ENCODE results near the gene CCDC88A. TPM values are rescaled to one million over a fixed set of nuclear protein-coding genes. Genes with fewer than 3 reads are reported as not detected.

The CCDC88A gene
- total RNA-seq, 1 donor from 2014 or later: 21.7 TPM

DNA sequence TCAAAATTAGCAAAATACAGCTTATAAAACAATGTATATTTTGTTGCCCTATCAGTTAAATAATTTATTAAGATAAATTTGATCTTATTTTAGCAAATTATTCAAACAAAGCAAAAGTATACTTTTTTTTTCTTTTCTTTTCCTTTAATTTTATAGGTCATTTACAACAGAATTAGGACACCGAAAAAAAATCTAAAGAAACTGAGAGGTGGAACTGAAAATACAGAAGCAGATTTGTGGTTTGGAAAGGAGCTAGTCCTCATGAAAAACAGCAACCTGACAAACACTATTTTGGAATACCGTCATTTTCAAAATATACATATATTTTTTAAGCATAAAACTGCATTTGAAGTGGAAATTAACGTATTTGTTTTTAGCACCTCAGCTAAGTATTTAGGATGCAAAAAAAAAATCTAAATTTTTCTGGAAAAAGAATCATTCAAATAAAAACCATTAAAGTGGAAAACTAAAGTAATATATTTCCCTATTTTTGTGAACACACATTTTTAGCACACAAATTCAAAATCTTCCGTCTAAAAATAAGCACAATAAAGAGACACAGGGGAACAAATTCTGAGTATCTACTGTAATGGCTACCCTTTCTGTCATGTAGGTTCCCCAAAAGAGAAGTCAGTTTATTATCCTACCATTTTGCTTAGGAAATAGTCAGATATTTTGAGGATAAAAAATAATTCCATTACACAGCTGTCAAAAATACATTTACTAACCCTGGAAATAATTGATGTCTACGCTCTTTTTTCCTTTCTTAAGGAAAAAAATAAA lies 2.7 kb downstream of the CCDC88A start:
- Histone ChIP-seq H3K27ac (replicated peaks) (no peak overlapping the region), H3K4me1 (peaks cover 36% of the 10 kb centered on the region), H3K4me3 (peak overlapping the region; percentile 82), H3K9me3 (replicated peaks) (no peaks in the 10 kb centered on the region), H3K36me3 (peaks cover 10% of the 10 kb centered on the region), H3K27me3 (ENCODE audit: low read depth) (no peaks in the 10 kb centered on the region)
- intact Hi-C loops (cut with micrococcal nuclease): no loop called here
- no peak for DNase-seq
- TF ChIP-seq, protein P1, sequence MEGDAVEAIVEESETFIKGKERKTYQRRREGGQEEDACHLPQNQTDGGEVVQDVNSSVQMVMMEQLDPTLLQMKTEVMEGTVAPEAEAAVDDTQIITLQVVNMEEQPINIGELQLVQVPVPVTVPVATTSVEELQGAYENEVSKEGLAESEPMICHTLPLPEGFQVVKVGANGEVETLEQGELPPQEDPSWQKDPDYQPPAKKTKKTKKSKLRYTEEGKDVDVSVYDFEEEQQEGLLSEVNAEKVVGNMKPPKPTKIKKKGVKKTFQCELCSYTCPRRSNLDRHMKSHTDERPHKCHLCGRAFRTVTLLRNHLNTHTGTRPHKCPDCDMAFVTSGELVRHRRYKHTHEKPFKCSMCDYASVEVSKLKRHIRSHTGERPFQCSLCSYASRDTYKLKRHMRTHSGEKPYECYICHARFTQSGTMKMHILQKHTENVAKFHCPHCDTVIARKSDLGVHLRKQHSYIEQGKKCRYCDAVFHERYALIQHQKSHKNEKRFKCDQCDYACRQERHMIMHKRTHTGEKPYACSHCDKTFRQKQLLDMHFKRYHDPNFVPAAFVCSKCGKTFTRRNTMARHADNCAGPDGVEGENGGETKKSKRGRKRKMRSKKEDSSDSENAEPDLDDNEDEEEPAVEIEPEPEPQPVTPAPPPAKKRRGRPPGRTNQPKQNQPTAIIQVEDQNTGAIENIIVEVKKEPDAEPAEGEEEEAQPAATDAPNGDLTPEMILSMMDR (IDR thresholded peaks at IDR 0.05; ENCODE audit: borderline replicate concordance): no peak

DNA sequence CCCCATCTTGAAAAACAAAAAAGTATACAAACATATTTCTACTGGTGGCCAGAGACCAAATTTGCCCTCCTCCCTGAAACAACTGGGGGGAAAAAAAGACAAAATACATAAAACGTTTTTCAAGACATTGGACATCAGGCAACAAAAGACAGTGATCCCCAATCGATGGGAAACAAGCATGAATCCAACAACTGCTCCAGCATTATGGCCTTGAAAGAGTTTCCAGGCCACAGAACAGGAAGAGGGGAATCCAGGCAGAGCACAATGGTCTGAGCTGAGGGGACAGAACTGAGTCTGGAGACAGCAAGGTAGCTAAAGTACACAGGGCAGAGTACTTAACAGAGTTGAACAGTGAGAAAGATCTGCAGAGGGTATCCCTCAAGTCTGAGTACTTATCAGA lies 4.4 kb downstream of the CCDC88A start:
- DNase-seq: no peak
- TF ChIP-seq, protein P1 (IDR thresholded peaks at IDR 0.05; ENCODE audit: borderline replicate concordance): no peak
- no peaks in the 10 kb centered on the region for H3K9me3 ChIP-seq (replicated peaks)
- H3K4me1 ChIP-seq: peaks cover 36% of the 10 kb centered on the region
- no peak overlapping the region for H3K27ac ChIP-seq (replicated peaks)
- intact Hi-C loops (cut with micrococcal nuclease): no loop called here
- peaks cover 13% of the 10 kb centered on the region for H3K36me3 ChIP-seq
- H3K4me3 ChIP-seq: no peak overlapping the region
- H3K27me3 ChIP-seq (ENCODE audit: low read depth): no peaks in the 10 kb centered on the region

DNA sequence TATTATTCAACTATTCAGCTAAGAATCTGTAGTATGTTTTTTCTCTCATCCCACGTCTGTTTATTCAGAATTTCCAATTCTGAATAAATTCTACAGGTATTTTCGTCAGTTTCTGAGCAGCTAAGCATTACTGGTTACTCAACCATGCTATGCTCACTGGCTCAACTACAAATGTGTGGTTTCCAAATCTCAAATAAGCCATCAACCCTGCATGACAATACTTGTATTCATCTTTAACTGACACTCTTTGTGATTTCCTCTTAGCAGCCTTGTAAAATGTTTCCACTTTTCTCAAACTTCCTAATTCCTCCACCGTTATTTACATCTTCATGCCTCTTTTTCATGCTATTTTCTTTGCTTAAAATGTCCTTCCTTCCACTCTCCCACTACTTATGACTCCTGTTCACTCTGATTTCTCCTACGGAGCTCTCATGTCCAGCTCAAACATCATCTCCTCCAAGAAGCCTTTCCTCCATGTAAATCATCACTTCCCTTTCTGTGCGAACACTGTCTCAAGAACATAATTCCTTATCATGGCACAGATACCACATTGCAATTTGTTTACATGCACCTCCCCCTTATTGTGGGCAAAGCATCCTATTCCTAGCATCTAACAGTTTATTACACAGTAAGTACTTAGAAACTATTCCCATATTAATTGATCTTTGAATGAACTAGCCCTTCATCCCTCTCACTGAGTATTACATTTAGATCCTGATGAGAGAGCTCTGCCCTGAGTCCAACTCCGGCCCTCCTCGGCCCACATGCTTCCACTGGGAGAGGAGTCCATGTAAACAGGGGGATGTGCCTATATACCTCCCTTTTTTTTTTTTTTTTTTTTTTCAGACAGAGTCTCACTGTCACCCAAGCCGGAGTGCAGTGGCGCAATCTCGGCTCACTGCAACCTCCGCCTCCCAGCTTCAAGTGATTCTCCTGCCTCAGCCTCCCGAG lies 10.5 kb downstream of the CCDC88A start:
- Histone ChIP-seq H3K9me3 (replicated peaks) (no peaks in the 10 kb centered on the region), H3K27ac (replicated peaks) (no peak overlapping the region), H3K4me3 (no peak overlapping the region), H3K36me3 (peaks cover 21% of the 10 kb centered on the region), H3K4me1 (no peaks in the 10 kb centered on the region), H3K27me3 (ENCODE audit: low read depth) (no peaks in the 10 kb centered on the region)
- intact Hi-C loops (cut with micrococcal nuclease): no loop called here
- TF ChIP-seq, protein P1 (IDR thresholded peaks at IDR 0.05; ENCODE audit: borderline replicate concordance): no peak
- no peak for DNase-seq

DNA sequence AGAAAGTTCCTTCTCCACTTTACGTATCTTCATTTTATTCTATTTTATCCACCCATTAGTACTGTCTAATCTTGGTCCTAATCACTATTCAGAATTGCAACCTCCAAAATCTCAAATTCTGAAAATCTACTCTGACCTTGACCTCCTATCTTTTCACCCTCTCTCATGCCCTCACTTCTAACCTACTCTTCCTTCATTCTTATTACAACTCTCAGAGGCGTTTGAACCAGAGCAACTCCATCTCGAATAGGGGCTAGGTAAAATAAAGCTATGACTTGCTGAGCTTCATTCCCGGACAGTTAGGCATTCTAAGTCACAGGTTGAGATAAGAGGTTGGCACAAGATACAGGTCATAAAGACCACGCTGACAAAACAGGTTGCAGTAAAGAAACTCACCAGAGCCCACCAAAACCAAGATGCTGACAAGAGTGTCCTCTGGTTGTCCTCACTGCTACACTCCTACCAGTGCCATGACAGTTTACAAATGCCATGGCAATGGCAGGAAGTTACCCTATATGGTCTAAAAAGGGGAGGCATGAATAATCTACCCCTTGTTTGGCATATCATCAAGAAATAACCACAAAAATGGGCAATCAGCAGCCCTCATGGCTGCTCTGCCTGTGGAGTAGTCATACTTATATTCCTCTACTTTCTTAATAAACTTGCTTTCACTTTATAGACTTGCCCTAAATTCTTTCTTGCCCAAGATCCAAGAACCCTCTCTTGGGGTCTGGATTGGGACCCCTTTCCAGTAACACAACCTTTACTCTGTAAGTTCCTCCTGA lies 11.4 kb downstream of the CCDC88A start:
- intact Hi-C loops (cut with micrococcal nuclease): no loop called here
- TF ChIP-seq, protein P1 (IDR thresholded peaks at IDR 0.05; ENCODE audit: borderline replicate concordance): no peak
- H3K4me1 ChIP-seq: no peaks in the 10 kb centered on the region
- peaks cover 18% of the 10 kb centered on the region for H3K36me3 ChIP-seq
- no peaks in the 10 kb centered on the region for H3K27me3 ChIP-seq (ENCODE audit: low read depth)
- H3K9me3 ChIP-seq (replicated peaks): no peaks in the 10 kb centered on the region
- no peak overlapping the region for H3K27ac ChIP-seq (replicated peaks)
- H3K4me3 ChIP-seq: no peak overlapping the region
- no peak for DNase-seq

DNA sequence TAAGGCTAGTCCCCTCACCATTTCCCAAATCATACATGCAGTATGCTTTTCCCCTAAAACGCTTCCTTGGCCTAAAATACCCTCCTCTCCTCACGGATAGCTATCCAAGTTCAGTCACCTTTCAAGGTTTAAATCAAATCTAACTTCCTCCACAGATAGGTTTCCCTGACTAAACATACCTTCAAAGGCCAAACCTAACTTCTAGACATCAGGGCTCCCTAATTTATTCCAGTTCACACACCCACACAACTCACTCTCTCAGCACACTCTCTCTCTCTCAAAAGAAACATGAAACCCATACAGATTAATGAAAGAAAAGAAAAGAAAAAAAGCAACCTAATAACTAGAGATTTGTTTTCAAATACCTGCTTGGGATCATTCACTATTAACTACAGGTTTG lies 14.5 kb downstream of the CCDC88A start:
- intact Hi-C loops (cut with micrococcal nuclease): no loop called here
- Histone ChIP-seq H3K36me3 (peaks cover 8% of the 10 kb centered on the region), H3K27ac (replicated peaks) (no peak overlapping the region), H3K27me3 (ENCODE audit: low read depth) (no peaks in the 10 kb centered on the region), H3K4me3 (no peak overlapping the region), H3K9me3 (replicated peaks) (no peaks in the 10 kb centered on the region), H3K4me1 (no peaks in the 10 kb centered on the region)
- TF ChIP-seq, protein P1 (IDR thresholded peaks at IDR 0.05; ENCODE audit: borderline replicate concordance): no peak
- no peak for DNase-seq

Measured in left ventricle myocardium inferior (tissue), 1 donor.